HepG2 (cell line): ENCODE measurements around the gene RPTN. TPM values are rescaled to one million over a fixed set of nuclear protein-coding genes. Genes with fewer than 3 reads are reported as not detected.

Experiments used
- ATAC-seq: fragments of 200-7000 bp; cut with Tn5 transposase; 3 replicates; pipeline ENCODE4 v1.9.1; 2020; ENCODE audit warnings: mild to moderate bottlenecking, moderate library complexity
- BruUV-seq: library from RNA; stranded (reverse); fragments of 400-500 nt; replicated peaks from 2 replicates; lab custom pipeline; 2021; lab: Mats Ljungman, UMichigan
- CTCF ChIA-PET: fragments of 300-600 bp; formaldehyde crosslinking; extraction: SDS; loops from one replicate; lab custom pipeline; 2021; ENCODE audit warnings: low total read pairs, inconsistent platforms, low intra/inter-chr PET ratio; lab: Yijun Ruan, JAX
- POLR2A ChIA-PET: fragments of 350-600 bp; sonication (Branson Sonifier 250); formaldehyde crosslinking; loops from one replicate; lab custom pipeline; 2020; ENCODE audit warnings: antibody characterized with exemption, inconsistent platforms; lab: Yijun Ruan, JAX
- DNase-seq: peaks from one replicate; pipeline ENCODE4 v3.0.0-alpha.2; 2015; ENCODE audit warnings: low spot score
- FAIRE-seq: peaks from 3 replicates; lab custom pipeline; 2011; peaks lifted over from hg19 to GRCh38; lab: Jason Lieb, UNC
- H2AFZ ChIP-seq: one replicate; pipeline ENCODE4 v1.6.1; 2011; ENCODE audit warnings: low read length, inconsistent platforms
- H3K27ac ChIP-seq: fragments of 300-600 bp; 3 replicates; pipeline ENCODE4 v1.8.0; 2011; ENCODE audit warnings: mixed run types, mild to moderate bottlenecking, mixed read lengths, low read length, inconsistent platforms; ENCODE audit not compliant: insufficient read depth; ENCODE audit errors: extremely low read length
- H3K27me3 ChIP-seq, 2 experiments: fragments of 200-600 bp in 1 of 2; 2 replicates in 1 of 2; 3 replicates in 1 of 2; pipeline versions ENCODE4 v1.6.0 to v1.8.0; 2011; ENCODE audit warnings: low read length in 2 of 2, mild to moderate bottlenecking in 2 of 2, moderate library complexity in 2 of 2, inconsistent platforms in 1 of 2; ENCODE audit not compliant: insufficient read depth in 2 of 2, control insufficient read depth in 1 of 2
- H3K36me3 ChIP-seq, 2 experiments: fragments of 200-600 bp in 1 of 2; replicated peaks in 1 of 2; 2 replicates in 1 of 2; 3 replicates in 1 of 2; pipeline versions ENCODE4 v1.5.1 to v1.8.0; 2011; ENCODE audit warnings: low read length in 2 of 2, inconsistent platforms in 1 of 2; ENCODE audit not compliant: insufficient read depth in 2 of 2, control insufficient read depth in 1 of 2
- H3K4me1 ChIP-seq: 2 replicates; pipeline ENCODE4 v1.5.1; 2012; ENCODE audit warnings: low read length, inconsistent platforms; ENCODE audit not compliant: insufficient read depth
- H3K4me2 ChIP-seq: 2 replicates; pipeline ENCODE4 v1.6.0; 2011; ENCODE audit warnings: low read depth, low read length, inconsistent platforms
- H3K4me3 ChIP-seq, 3 experiments: fragments of 200-600 bp in 1 of 3; sonication (generic), shearing (Covaris generic) in 1 of 3; replicated peaks in 1 of 3; 2 replicates each; pipeline ENCODE4 v1.5.1; 2011 to 2016; ENCODE audit warnings: low read length in 3 of 3, inconsistent platforms in 2 of 3, low read depth in 2 of 3, mild to moderate bottlenecking in 2 of 3, control low read depth in 1 of 3, mixed read lengths in 1 of 3; ENCODE audit not compliant: insufficient read depth in 1 of 3
- H3K79me2 ChIP-seq: one replicate; pipeline ENCODE4 v1.6.1; 2011; ENCODE audit warnings: low read length, inconsistent platforms; ENCODE audit not compliant: insufficient read depth
- H3K9ac ChIP-seq: 2 replicates; pipeline ENCODE4 v1.6.0; 2011; ENCODE audit warnings: mild to moderate bottlenecking, low read depth, low read length, inconsistent platforms; ENCODE audit not compliant: insufficient read depth
- H3K9me3 ChIP-seq: 2 replicates; pipeline ENCODE4 v1.5.1; 2012; ENCODE audit warnings: mild to moderate bottlenecking, low read length
- H4K20me1 ChIP-seq: 2 replicates; pipeline ENCODE4 v1.6.0; 2011; ENCODE audit warnings: inconsistent platforms, mild to moderate bottlenecking, low read length, moderate library complexity; ENCODE audit not compliant: insufficient read depth
- ATF7-NPFF ChIP-seq: sonication (generic); formaldehyde crosslinking; IDR thresholded peaks from 2 replicates; pipeline ENCODE4 v1.8.1; 2023; ENCODE audit warnings: mild to moderate bottlenecking, low read depth, missing genetic modification reagents, moderate library complexity
- MTF1 ChIP-seq: sonication (generic); formaldehyde crosslinking; IDR thresholded peaks from 2 replicates; pipeline ENCODE4 v1.5.0; 2020; ENCODE audit warnings: missing genetic modification reagents
- NFRKB ChIP-seq: fragments of 450-650 bp; IDR thresholded peaks from 2 replicates; pipeline ENCODE4 v1.6.1; 2017
- ZMAT5 ChIP-seq: sonication (generic); formaldehyde crosslinking; IDR thresholded peaks from 2 replicates; pipeline ENCODE4 v1.5.0; 2020; ENCODE audit warnings: mild to moderate bottlenecking, low read depth, missing genetic modification reagents, borderline replicate concordance
- ZNF343 ChIP-seq: sonication (generic); formaldehyde crosslinking; IDR thresholded peaks from 2 replicates; pipeline ENCODE4 v1.4.0; 2020; ENCODE audit warnings: mild to moderate bottlenecking, missing genetic modification reagents
- WGBS: methylation state at CpG from one replicate; pipeline ENCODE4 v1.1.6; 2017; ENCODE audit warnings: low lambda C conversion rate; 5-methylcytosine and 5-hydroxymethylcytosine counted together
- in situ Hi-C: cut with HindIII; loops from 2 replicates; pipeline ENCODE4 v1.10.0; 2017; ENCODE audit warnings: low pct_unique_long_range_greater_than_20kb; ENCODE audit not compliant: extremely low pct_ligation_motif_present
- intact Hi-C: fragments of 100-400 bp; cut with micrococcal nuclease; formaldehyde crosslinking; loops from one replicate; pipeline ENCODE4 v1.10.0; 2022; ENCODE audit not compliant: unreplicated experiment
- polyA plus RNA-seq, 8 experiments: library from polyadenylated mRNA; depleted of rRNA in 3 of 8; stranded (reverse) in 7 of 8; unstranded in 1 of 8; fragments of >200 nt; fragmentation: Illumina TruSeq in 4 of 8; extraction: Trizol in 4 of 8; gene quantifications; 2 replicates each; pipeline versions ENCODE4 v1.2.1 to v1.2.3, GENCODE V29; 2011 to 2016; ENCODE audit warnings: low read depth in 4 of 8, missing spikeins in 1 of 8, mixed read lengths in 1 of 8; ENCODE audit not compliant: insufficient read depth in 1 of 8
- total RNA-seq, 5 experiments: library from RNA; depleted of rRNA; stranded (reverse); fragments of >200 nt; fragmentation: Illumina TruSeq; extraction: Trizol; gene quantifications; 2 replicates each; pipeline ENCODE4 v1.2.3, GENCODE V29; 2016; ENCODE audit warnings: low read depth in 1 of 5
- TF ChIP-seq, protein P1 (sequence below): sonication (generic); formaldehyde crosslinking; IDR thresholded peaks from 2 replicates; pipeline ENCODE4 v1.4.0; 2020; ENCODE audit warnings: mild to moderate bottlenecking, low read depth, missing genetic modification reagents

The RPTN gene
- total and polyA plus RNA-seq, 2 of the 13 experiments (the other 11 are each of a cell fraction or from before 2014, with no cell fraction given) = not detected

DNA sequence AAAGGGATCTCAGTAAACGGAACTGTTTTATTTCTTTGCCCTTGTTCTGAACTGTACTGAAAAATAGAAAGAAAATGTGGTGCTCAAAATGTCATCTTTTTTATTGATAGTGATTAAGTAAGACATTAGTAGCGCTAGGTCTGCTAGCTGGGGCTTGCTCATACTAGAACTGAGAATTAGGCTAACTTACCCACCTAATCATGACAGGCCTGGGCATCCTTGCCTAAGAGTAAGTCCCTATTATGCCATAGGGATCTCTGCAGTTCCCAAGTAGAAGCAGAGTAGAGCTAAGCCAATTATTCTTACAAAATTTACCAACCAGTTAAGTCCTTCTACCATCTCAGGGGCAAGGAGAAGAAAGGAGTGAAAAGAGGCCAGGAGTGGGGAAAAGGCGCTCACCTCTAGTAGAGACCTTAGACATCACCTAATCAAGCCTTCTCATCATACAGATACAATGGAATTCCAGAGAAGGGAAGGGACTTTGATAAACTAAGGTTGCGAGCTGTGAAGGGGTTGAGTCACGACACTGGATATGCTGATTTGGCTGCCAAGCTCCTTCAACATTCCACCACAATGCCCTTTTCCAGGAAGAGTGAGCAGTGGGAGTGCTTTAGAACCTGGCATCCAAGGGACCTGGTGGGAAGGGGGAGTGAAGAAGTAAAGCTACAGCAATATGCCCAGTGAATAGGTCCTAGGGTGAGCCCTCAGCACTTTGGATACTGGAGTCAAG is 27.7 kb upstream of the RPTN start:
- no peak overlapping the region for H3K27ac ChIP-seq
- no peaks in the 10 kb centered on the region for H3K9me3 ChIP-seq
- BruUV-seq = no TSS peak
- no peak overlapping the region for H3K4me2 ChIP-seq
- no peaks in the 10 kb centered on the region for H3K36me3 ChIP-seq
- H4K20me1 ChIP-seq = no peaks in the 10 kb centered on the region
- no peak for TF ChIP-seq NFRKB
- TF ChIP-seq, protein P1, sequence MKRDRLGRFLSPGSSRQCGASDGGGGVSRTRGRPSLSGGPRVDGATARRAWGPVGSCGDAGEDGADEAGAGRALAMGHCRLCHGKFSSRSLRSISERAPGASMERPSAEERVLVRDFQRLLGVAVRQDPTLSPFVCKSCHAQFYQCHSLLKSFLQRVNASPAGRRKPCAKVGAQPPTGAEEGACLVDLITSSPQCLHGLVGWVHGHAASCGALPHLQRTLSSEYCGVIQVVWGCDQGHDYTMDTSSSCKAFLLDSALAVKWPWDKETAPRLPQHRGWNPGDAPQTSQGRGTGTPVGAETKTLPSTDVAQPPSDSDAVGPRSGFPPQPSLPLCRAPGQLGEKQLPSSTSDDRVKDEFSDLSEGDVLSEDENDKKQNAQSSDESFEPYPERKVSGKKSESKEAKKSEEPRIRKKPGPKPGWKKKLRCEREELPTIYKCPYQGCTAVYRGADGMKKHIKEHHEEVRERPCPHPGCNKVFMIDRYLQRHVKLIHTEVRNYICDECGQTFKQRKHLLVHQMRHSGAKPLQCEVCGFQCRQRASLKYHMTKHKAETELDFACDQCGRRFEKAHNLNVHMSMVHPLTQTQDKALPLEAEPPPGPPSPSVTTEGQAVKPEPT (CRISPR knock-in tag) = no peak
- no peak for TF ChIP-seq MTF1 (CRISPR knock-in tag)
- TF ChIP-seq ZMAT5 (CRISPR knock-in tag) = no peak
- no peak for TF ChIP-seq ATF7-NPFF (CRISPR knock-in tag)
- no peak for TF ChIP-seq ZNF343
- CTCF ChIA-PET = interaction anchor here (3.0 to 3.3 kb wide), 2 partner anchors 44 to 134 kb away, joined by 26 to 48 read pairs; no protein-coding TSS in a partner anchor
- FAIRE-seq (no peak), DNase-seq (no peak), ATAC-seq (no peak)
- no peak overlapping the region for H3K9ac ChIP-seq
- no peak overlapping the region for H3K4me3 ChIP-seq
- POLR2A ChIA-PET = no interaction called here
- no peaks in the 10 kb centered on the region; a peak in 1 of 5 replicates for H3K27me3 ChIP-seq
- no peaks in the 10 kb centered on the region for H3K79me2 ChIP-seq
- no peak overlapping the region for H2AFZ ChIP-seq
- intact Hi-C loops (no loop called here), in situ Hi-C loops (loop anchor here (5.0 to 10.0 kb wide), 3 partner anchors 44 to 258 kb away; no protein-coding TSS in a partner anchor)
- H3K4me1 ChIP-seq = no peaks in the 10 kb centered on the region
- WGBS = 49% methylated on average over 5 of the region's 5 CpGs
